Stimulated activated CD4-positive, alpha-beta T cell treated with anti-CD3 and anti-CD28 coated beads, Interleukin-2, amount 100 ng/mL, for 4 hours (primary cell): ENCODE data around the gene MAPKAP1.
"Not testable (repeated sequence)": the region's sequence is repeated elsewhere in the genome, so short reads cannot be mapped to it uniquely, and the experiment has no call there.

Source experiments
- DNase-seq: peaks from one replicate; pipeline ENCODE4 v3.0.0-alpha.2; 2020; ENCODE audit warnings: low read depth

Gene MAPKAP1

GRCh38 chr9:125603478-125604021, 103.5 kb downstream of the MAPKAP1 start:
- DNase-seq: no peak

- DNase-seq: no peak
These were observed 105.0 kb downstream of the MAPKAP1 start for GRCh38 chr9:125601961-125602360.

- DNase-seq: no peak
These were observed 106.8 kb downstream of the MAPKAP1 start for GRCh38 chr9:125600194-125600593.

GRCh38 chr9:125594223-125594610, 112.8 kb downstream of the MAPKAP1 start:
- DNase-seq: no peak

- no peak for DNase-seq
These were observed 113.3 kb downstream of the MAPKAP1 start for GRCh38 chr9:125593581-125594222.

- no peak for DNase-seq
These were observed 115.1 kb downstream of the MAPKAP1 start for GRCh38 chr9:125591888-125592287.

- no peak for DNase-seq
These were observed 115.8 kb downstream of the MAPKAP1 start for GRCh38 chr9:125591245-125591644.

- no peak for DNase-seq
These were observed 117.7 kb downstream of the MAPKAP1 start for GRCh38 chr9:125589287-125589686.

- DNase-seq: no peak
These were observed 119.1 kb downstream of the MAPKAP1 start for GRCh38 chr9:125587819-125588460.

GRCh38 chr9:125586172-125586511, 120.9 kb downstream of the MAPKAP1 start:
- no peak for DNase-seq

GRCh38 chr9:125585503-125586171, 121.4 kb downstream of the MAPKAP1 start:
- DNase-seq: no peak

GRCh38 chr9:125580701-125581286, 126.2 kb downstream of the MAPKAP1 start:
- DNase-seq: no peak

- DNase-seq: no peak
These were observed 127.7 kb downstream of the MAPKAP1 start for GRCh38 chr9:125579030-125579932.

GRCh38 chr9:125574126-125574877, 132.7 kb downstream of the MAPKAP1 start:
- DNase-seq: no peak

GRCh38 chr9:125572461-125572860, 134.5 kb downstream of the MAPKAP1 start:
- DNase-seq: not testable (repeated sequence)

GRCh38 chr9:125571824-125572223, 135.2 kb downstream of the MAPKAP1 start:
- not testable (repeated sequence) for DNase-seq

GRCh38 chr9:125570246-125570645, 136.8 kb downstream of the MAPKAP1 start:
- no peak for DNase-seq

- DNase-seq: no peak
These were observed 138.4 kb downstream of the MAPKAP1 start for GRCh38 chr9:125568621-125569020.

- not testable (repeated sequence) for DNase-seq
These were observed 141.0 kb downstream of the MAPKAP1 start for GRCh38 chr9:125566051-125566450.

GRCh38 chr9:125565126-125565525, 141.9 kb downstream of the MAPKAP1 start:
- DNase-seq: no peak

- no peak for DNase-seq
These were observed 142.4 kb downstream of the MAPKAP1 start for GRCh38 chr9:125564631-125565030.
